HepG2 (cell line): ENCODE results near the gene SLC16A9. TPM values are rescaled to one million over a fixed set of nuclear protein-coding genes. Genes with fewer than 3 reads are reported as not detected.

Source experiments
- ATAC-seq: fragments of 200-7000 bp; cut with Tn5 transposase; 3 replicates; pipeline ENCODE4 v1.9.1; 2020; ENCODE audit warnings: mild to moderate bottlenecking, moderate library complexity
- BruUV-seq: library from RNA; stranded (reverse); fragments of 400-500 nt; replicated peaks from 2 replicates; lab custom pipeline; 2021; lab: Mats Ljungman, UMichigan
- CTCF ChIA-PET: fragments of 300-600 bp; formaldehyde crosslinking; extraction: SDS; loops from one replicate; lab custom pipeline; 2021; ENCODE audit warnings: low total read pairs, inconsistent platforms, low intra/inter-chr PET ratio; lab: Yijun Ruan, JAX
- POLR2A ChIA-PET: fragments of 350-600 bp; sonication (Branson Sonifier 250); formaldehyde crosslinking; loops from one replicate; lab custom pipeline; 2020; ENCODE audit warnings: antibody characterized with exemption, inconsistent platforms; lab: Yijun Ruan, JAX
- DNase-seq: peaks from one replicate; pipeline ENCODE4 v3.0.0-alpha.2; 2015; ENCODE audit warnings: low spot score
- FAIRE-seq: peaks from 3 replicates; lab custom pipeline; 2011; peaks lifted over from hg19 to GRCh38; lab: Jason Lieb, UNC
- H2AFZ ChIP-seq: one replicate; pipeline ENCODE4 v1.6.1; 2011; ENCODE audit warnings: low read length, inconsistent platforms
- H3K27ac ChIP-seq: fragments of 300-600 bp; 3 replicates; pipeline ENCODE4 v1.8.0; 2011; ENCODE audit warnings: mixed run types, mild to moderate bottlenecking, mixed read lengths, low read length, inconsistent platforms; ENCODE audit not compliant: insufficient read depth; ENCODE audit errors: extremely low read length
- H3K27me3 ChIP-seq, 2 experiments: fragments of 200-600 bp in 1 of 2; 2 replicates in 1 of 2; 3 replicates in 1 of 2; pipeline versions ENCODE4 v1.6.0 to v1.8.0; 2011; ENCODE audit warnings: low read length in 2 of 2, mild to moderate bottlenecking in 2 of 2, moderate library complexity in 2 of 2, inconsistent platforms in 1 of 2; ENCODE audit not compliant: insufficient read depth in 2 of 2, control insufficient read depth in 1 of 2
- H3K36me3 ChIP-seq, 2 experiments: fragments of 200-600 bp in 1 of 2; replicated peaks in 1 of 2; 2 replicates in 1 of 2; 3 replicates in 1 of 2; pipeline versions ENCODE4 v1.5.1 to v1.8.0; 2011; ENCODE audit warnings: low read length in 2 of 2, inconsistent platforms in 1 of 2; ENCODE audit not compliant: insufficient read depth in 2 of 2, control insufficient read depth in 1 of 2
- H3K4me1 ChIP-seq: 2 replicates; pipeline ENCODE4 v1.5.1; 2012; ENCODE audit warnings: low read length, inconsistent platforms; ENCODE audit not compliant: insufficient read depth
- H3K4me2 ChIP-seq: 2 replicates; pipeline ENCODE4 v1.6.0; 2011; ENCODE audit warnings: low read depth, low read length, inconsistent platforms
- H3K4me3 ChIP-seq, 3 experiments: fragments of 200-600 bp in 1 of 3; sonication (generic), shearing (Covaris generic) in 1 of 3; replicated peaks in 1 of 3; 2 replicates each; pipeline ENCODE4 v1.5.1; 2011 to 2016; ENCODE audit warnings: low read length in 3 of 3, inconsistent platforms in 2 of 3, low read depth in 2 of 3, mild to moderate bottlenecking in 2 of 3, control low read depth in 1 of 3, mixed read lengths in 1 of 3; ENCODE audit not compliant: insufficient read depth in 1 of 3
- H3K79me2 ChIP-seq: one replicate; pipeline ENCODE4 v1.6.1; 2011; ENCODE audit warnings: low read length, inconsistent platforms; ENCODE audit not compliant: insufficient read depth
- H3K9ac ChIP-seq: 2 replicates; pipeline ENCODE4 v1.6.0; 2011; ENCODE audit warnings: mild to moderate bottlenecking, low read depth, low read length, inconsistent platforms; ENCODE audit not compliant: insufficient read depth
- H3K9me3 ChIP-seq: 2 replicates; pipeline ENCODE4 v1.5.1; 2012; ENCODE audit warnings: mild to moderate bottlenecking, low read length
- H4K20me1 ChIP-seq: 2 replicates; pipeline ENCODE4 v1.6.0; 2011; ENCODE audit warnings: inconsistent platforms, mild to moderate bottlenecking, low read length, moderate library complexity; ENCODE audit not compliant: insufficient read depth
- CENPT ChIP-seq: sonication (generic); formaldehyde crosslinking; IDR thresholded peaks from 2 replicates; pipeline ENCODE4 v1.8.0; 2022; ENCODE audit warnings: low read depth, mild to moderate bottlenecking, moderate library complexity, missing genetic modification reagents
- HNRNPK ChIP-seq: fragments of 200-400 bp; formaldehyde crosslinking; IDR thresholded peaks from 2 replicates; pipeline ENCODE4 v1.6.1; 2018; ENCODE audit warnings: low read length, low read depth, moderate library complexity, mild to moderate bottlenecking; ENCODE audit not compliant: poor library complexity, severe bottlenecking
- MED1 ChIP-seq: sonication (generic); formaldehyde crosslinking; IDR thresholded peaks from 2 replicates; pipeline ENCODE4 v1.4.0; 2020; ENCODE audit warnings: missing genetic modification reagents
- ZNF510 ChIP-seq: sonication (generic); formaldehyde crosslinking; IDR thresholded peaks from 2 replicates; pipeline ENCODE4 v1.4.0; 2020; ENCODE audit warnings: low read depth, mild to moderate bottlenecking, missing genetic modification reagents
- ZNF768 ChIP-seq: sonication (generic); formaldehyde crosslinking; IDR thresholded peaks from 2 replicates; pipeline ENCODE4 v1.4.0; 2020; ENCODE audit warnings: missing genetic modification reagents
- ZNF792 ChIP-seq: IDR thresholded peaks from 2 replicates; pipeline ENCODE4 v1.6.1; 2016
- WGBS: methylation state at CpG from one replicate; pipeline ENCODE4 v1.1.6; 2017; ENCODE audit warnings: low lambda C conversion rate; 5-methylcytosine and 5-hydroxymethylcytosine counted together
- in situ Hi-C: cut with HindIII; loops from 2 replicates; pipeline ENCODE4 v1.10.0; 2017; ENCODE audit warnings: low pct_unique_long_range_greater_than_20kb; ENCODE audit not compliant: extremely low pct_ligation_motif_present
- intact Hi-C: fragments of 100-400 bp; cut with micrococcal nuclease; formaldehyde crosslinking; loops from one replicate; pipeline ENCODE4 v1.10.0; 2022; ENCODE audit not compliant: unreplicated experiment
- polyA plus RNA-seq, 8 experiments: library from polyadenylated mRNA; depleted of rRNA in 3 of 8; stranded (reverse) in 7 of 8; unstranded in 1 of 8; fragments of >200 nt; fragmentation: Illumina TruSeq in 4 of 8; extraction: Trizol in 4 of 8; gene quantifications; 2 replicates each; pipeline versions ENCODE4 v1.2.1 to v1.2.3, GENCODE V29; 2011 to 2016; ENCODE audit warnings: low read depth in 4 of 8, missing spikeins in 1 of 8, mixed read lengths in 1 of 8; ENCODE audit not compliant: insufficient read depth in 1 of 8
- total RNA-seq, 5 experiments: library from RNA; depleted of rRNA; stranded (reverse); fragments of >200 nt; fragmentation: Illumina TruSeq; extraction: Trizol; gene quantifications; 2 replicates each; pipeline ENCODE4 v1.2.3, GENCODE V29; 2016; ENCODE audit warnings: low read depth in 1 of 5
- TF ChIP-seq, protein P1 (sequence below): sonication (generic); formaldehyde crosslinking; IDR thresholded peaks from 2 replicates; pipeline ENCODE4 v1.5.1; 2020; ENCODE audit warnings: missing genetic modification reagents, mild to moderate bottlenecking, borderline replicate concordance

Gene SLC16A9
- total and polyA plus RNA-seq, 2 of the 13 experiments (the other 11 are each of a cell fraction or from before 2014, with no cell fraction given) = 0.01 to 0.09 TPM

- TF ChIP-seq CENPT (CRISPR knock-in tag) (no peak), ZNF510 (CRISPR knock-in tag) (no peak), MED1 (0 out of 2 replicates have a peak, but pooled peaks have one; percentile 26)
- TF ChIP-seq, protein P1, sequence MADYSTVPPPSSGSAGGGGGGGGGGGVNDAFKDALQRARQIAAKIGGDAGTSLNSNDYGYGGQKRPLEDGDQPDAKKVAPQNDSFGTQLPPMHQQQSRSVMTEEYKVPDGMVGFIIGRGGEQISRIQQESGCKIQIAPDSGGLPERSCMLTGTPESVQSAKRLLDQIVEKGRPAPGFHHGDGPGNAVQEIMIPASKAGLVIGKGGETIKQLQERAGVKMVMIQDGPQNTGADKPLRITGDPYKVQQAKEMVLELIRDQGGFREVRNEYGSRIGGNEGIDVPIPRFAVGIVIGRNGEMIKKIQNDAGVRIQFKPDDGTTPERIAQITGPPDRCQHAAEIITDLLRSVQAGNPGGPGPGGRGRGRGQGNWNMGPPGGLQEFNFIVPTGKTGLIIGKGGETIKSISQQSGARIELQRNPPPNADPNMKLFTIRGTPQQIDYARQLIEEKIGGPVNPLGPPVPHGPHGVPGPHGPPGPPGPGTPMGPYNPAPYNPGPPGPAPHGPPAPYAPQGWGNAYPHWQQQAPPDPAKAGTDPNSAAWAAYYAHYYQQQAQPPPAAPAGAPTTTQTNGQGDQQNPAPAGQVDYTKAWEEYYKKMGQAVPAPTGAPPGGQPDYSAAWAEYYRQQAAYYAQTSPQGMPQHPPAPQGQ (CRISPR knock-in tag) = no peak
Observed at GRCh38 chr10:59748834-59749233, 39.2 kb upstream of the SLC16A9 start (continued).

DNA sequence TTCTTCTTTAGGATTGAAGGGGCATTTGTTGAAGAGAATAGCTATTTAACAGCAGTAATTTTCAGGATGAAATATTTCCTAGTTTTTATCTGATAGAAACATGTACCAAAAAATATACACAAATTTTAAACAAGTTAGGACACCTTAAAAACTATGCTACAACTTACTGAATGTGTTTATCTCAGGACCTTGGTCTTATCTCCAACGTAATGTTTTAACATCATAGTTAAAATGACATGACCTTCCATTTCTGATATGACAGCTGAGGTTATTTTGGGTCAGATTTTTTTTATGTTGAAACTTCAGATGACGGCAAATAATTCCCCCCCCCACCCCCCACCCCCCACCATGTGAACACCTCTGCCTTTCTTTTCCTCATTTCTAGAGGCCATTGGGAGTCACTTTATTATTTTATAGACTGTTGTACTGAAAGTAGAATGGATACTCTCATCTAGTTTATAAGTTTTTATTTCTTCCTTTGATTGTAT is 35.6 kb upstream of the SLC16A9 start:
- no TSS peak for BruUV-seq
- ATAC-seq (no peak), DNase-seq (no peak), FAIRE-seq (no peak)
- Histone ChIP-seq H2AFZ (no peak overlapping the region), H3K9ac (no peak overlapping the region), H3K4me2 (no peak overlapping the region), H4K20me1 (no peaks in the 10 kb centered on the region), H3K9me3 (no peaks in the 10 kb centered on the region), H3K36me3 (no peaks in the 10 kb centered on the region), H3K27ac (no peak overlapping the region), H3K27me3 (no peaks in the 10 kb centered on the region), H3K4me3 (no peak overlapping the region), H3K79me2 (no peaks in the 10 kb centered on the region), H3K4me1 (peaks cover 7% of the 10 kb centered on the region)
- TF ChIP-seq ZNF792 (CRISPR knock-in tag) (no peak), HNRNPK (peak; percentile 79), ZNF768 (CRISPR knock-in tag) (no peak)
- ChIA-PET CTCF (no interaction called here), POLR2A (no interaction called here)
- intact Hi-C loops = loop anchor here (5.0 kb wide), 1 partner anchor 503 kb away; no protein-coding TSS in a partner anchor
- in situ Hi-C loops = no loop called here
- WGBS = 5% methylated on average over 2 of the region's 2 CpGs
